HepG2 (cell line): Measurements from ENCODE around the gene ZNF503. TPM values are rescaled to one million over a fixed set of nuclear protein-coding genes. Genes with fewer than 3 reads are reported as not detected.

Experiments
- HES4 ChIP-seq: sonication (generic); formaldehyde crosslinking; IDR thresholded peaks from 2 replicates; pipeline ENCODE4 v1.9.0; 2021; ENCODE audit warnings: mild to moderate bottlenecking, missing genetic modification reagents, borderline replicate concordance
- KMT2B ChIP-seq: IDR thresholded peaks from 2 replicates; pipeline ENCODE4 v1.6.1; 2016; ENCODE audit warnings: missing genetic modification reagents, missing compliant biosample characterization
- NAIF1 ChIP-seq: sonication (generic); formaldehyde crosslinking; IDR thresholded peaks from 2 replicates; pipeline ENCODE4 v1.5.0; 2020; ENCODE audit warnings: mild to moderate bottlenecking, missing genetic modification reagents, borderline replicate concordance
- NFE2L2 ChIP-seq: fragments of 150-350 bp; IDR thresholded peaks from 2 replicates; pipeline ENCODE4 v1.6.1; 2014; ENCODE audit warnings: low read length
- RBFOX2 ChIP-seq: fragments of 200-400 bp; formaldehyde crosslinking; IDR thresholded peaks from 2 replicates; pipeline ENCODE4 v1.6.1; 2017; ENCODE audit warnings: low read depth, mild to moderate bottlenecking, low read length
- REL ChIP-seq: sonication (generic); formaldehyde crosslinking; conservative IDR thresholded peaks from 2 replicates; pipeline ENCODE4 v1.8.0; 2022; ENCODE audit warnings: mild to moderate bottlenecking, missing genetic modification reagents, moderate library complexity
- SATB2 ChIP-seq: sonication (generic); formaldehyde crosslinking; IDR thresholded peaks from 2 replicates; pipeline ENCODE4 v1.5.0; 2020; ENCODE audit warnings: missing genetic modification reagents
- TAF15 ChIP-seq: fragments of 200-400 bp; formaldehyde crosslinking; IDR thresholded peaks from one replicate; pipeline ENCODE4 v1.6.1; 2018; ENCODE audit warnings: mild to moderate bottlenecking, low read depth, low read length; ENCODE audit not compliant: poor library complexity, severe bottlenecking
- TBX2 ChIP-seq: sonication (generic); formaldehyde crosslinking; IDR thresholded peaks from 2 replicates; pipeline ENCODE4 v1.5.0; 2020; ENCODE audit warnings: missing genetic modification reagents, mild to moderate bottlenecking, borderline replicate concordance
- ZBTB38 ChIP-seq: sonication (generic); formaldehyde crosslinking; IDR thresholded peaks from 2 replicates; pipeline ENCODE4 v1.5.1; 2020; ENCODE audit warnings: mild to moderate bottlenecking, missing genetic modification reagents
- ZC3H13 ChIP-seq: sonication (generic); formaldehyde crosslinking; IDR thresholded peaks from 2 replicates; pipeline ENCODE4 v1.8.1; 2023; ENCODE audit warnings: mild to moderate bottlenecking, missing genetic modification reagents, moderate library complexity
- ZEB1 ChIP-seq: IDR thresholded peaks from 2 replicates; pipeline ENCODE4 v1.6.1; 2012; ENCODE audit warnings: mild to moderate bottlenecking, low read depth, inconsistent platforms; ENCODE audit not compliant: insufficient replicate concordance
- ZNF274 ChIP-seq: sonication (generic); formaldehyde crosslinking; IDR thresholded peaks from 2 replicates; pipeline ENCODE4 v1.5.1; 2020; ENCODE audit warnings: mild to moderate bottlenecking, missing genetic modification reagents
- ZNF296 ChIP-seq: sonication (generic); formaldehyde crosslinking; conservative IDR thresholded peaks from 2 replicates; pipeline ENCODE4 v1.5.0; 2020; ENCODE audit warnings: mild to moderate bottlenecking, missing genetic modification reagents
- ZNF530 ChIP-seq: sonication (generic); formaldehyde crosslinking; IDR thresholded peaks from 2 replicates; pipeline ENCODE4 v1.5.0; 2020; ENCODE audit warnings: low read depth, mild to moderate bottlenecking, missing genetic modification reagents
- ZNF646 ChIP-seq: sonication (generic); formaldehyde crosslinking; IDR thresholded peaks from 2 replicates; pipeline ENCODE4 v1.9.0; 2021; ENCODE audit warnings: mild to moderate bottlenecking, missing genetic modification reagents
- ZNF749 ChIP-seq: sonication (generic); formaldehyde crosslinking; IDR thresholded peaks from 2 replicates; pipeline ENCODE4 v1.8.0; 2022; ENCODE audit warnings: mild to moderate bottlenecking, missing genetic modification reagents, moderate library complexity, borderline replicate concordance
- ZNF839 ChIP-seq: sonication (generic); formaldehyde crosslinking; IDR thresholded peaks from 2 replicates; pipeline ENCODE4 v1.4.0; 2020; ENCODE audit warnings: missing genetic modification reagents, mild to moderate bottlenecking, borderline replicate concordance
- polyA plus RNA-seq, 8 experiments: library from polyadenylated mRNA; depleted of rRNA in 3 of 8; stranded (reverse) in 7 of 8; unstranded in 1 of 8; fragments of >200 nt; fragmentation: Illumina TruSeq in 4 of 8; extraction: Trizol in 4 of 8; gene quantifications; 2 replicates each; pipeline versions ENCODE4 v1.2.1 to v1.2.3, GENCODE V29; 2011 to 2016; ENCODE audit warnings: low read depth in 4 of 8, missing spikeins in 1 of 8, mixed read lengths in 1 of 8; ENCODE audit not compliant: insufficient read depth in 1 of 8
- total RNA-seq, 5 experiments: library from RNA; depleted of rRNA; stranded (reverse); fragments of >200 nt; fragmentation: Illumina TruSeq; extraction: Trizol; gene quantifications; 2 replicates each; pipeline ENCODE4 v1.2.3, GENCODE V29; 2016; ENCODE audit warnings: low read depth in 1 of 5
- TF ChIP-seq, protein P1 (sequence below): sonication (generic); formaldehyde crosslinking; IDR thresholded peaks from 2 replicates; pipeline ENCODE4 v1.4.0; 2020; ENCODE audit warnings: mild to moderate bottlenecking, missing genetic modification reagents
- TF ChIP-seq, protein P2 (sequence below): sonication (generic); formaldehyde crosslinking; IDR thresholded peaks from 2 replicates; pipeline ENCODE4 v1.4.0; 2020; ENCODE audit warnings: mild to moderate bottlenecking, missing genetic modification reagents, borderline replicate concordance

Gene ZNF503
- total and polyA plus RNA-seq, 2 of the 13 experiments (the other 11 are each of a cell fraction or from before 2014, with no cell fraction given): 2.7 to 8.3 TPM

- TF ChIP-seq TAF15: peak; percentile 2
- 0 out of 2 replicates have a peak, but pooled peaks have one; percentile 13 for TF ChIP-seq NAIF1 (CRISPR knock-in tag)
- peak; percentile 11; the same call in 1 of the 2 replicates for TF ChIP-seq ZNF274 (CRISPR knock-in tag)
- peak; percentile 82; the same call in 1 of the 2 replicates for TF ChIP-seq HES4 (CRISPR knock-in tag)
- TF ChIP-seq REL (CRISPR knock-in tag): 0 out of 2 replicates have a peak, but pooled peaks have one; percentile 65
- TF ChIP-seq ZNF749 (CRISPR knock-in tag): 0 out of 2 replicates have a peak, but pooled peaks have one; percentile 1
- TF ChIP-seq ZNF646: peak; percentile 60; the same call in 1 of the 2 replicates
- TF ChIP-seq, protein P1, sequence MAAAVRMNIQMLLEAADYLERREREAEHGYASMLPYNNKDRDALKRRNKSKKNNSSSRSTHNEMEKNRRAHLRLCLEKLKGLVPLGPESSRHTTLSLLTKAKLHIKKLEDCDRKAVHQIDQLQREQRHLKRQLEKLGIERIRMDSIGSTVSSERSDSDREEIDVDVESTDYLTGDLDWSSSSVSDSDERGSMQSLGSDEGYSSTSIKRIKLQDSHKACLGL (CRISPR knock-in tag): 0 out of 2 replicates have a peak, but pooled peaks have one; percentile 23
- TF ChIP-seq NFE2L2: no peak
- TF ChIP-seq ZNF530 (CRISPR knock-in tag): 0 out of 2 replicates have a peak, but pooled peaks have one; percentile 42
- 0 out of 2 replicates have a peak, but pooled peaks have one; percentile 0 for TF ChIP-seq SATB2 (CRISPR knock-in tag)
- TF ChIP-seq ZEB1: no peak
- peak; percentile 11; the same call in 1 of the 2 replicates for TF ChIP-seq ZBTB38 (CRISPR knock-in tag)
- TF ChIP-seq, protein P2, sequence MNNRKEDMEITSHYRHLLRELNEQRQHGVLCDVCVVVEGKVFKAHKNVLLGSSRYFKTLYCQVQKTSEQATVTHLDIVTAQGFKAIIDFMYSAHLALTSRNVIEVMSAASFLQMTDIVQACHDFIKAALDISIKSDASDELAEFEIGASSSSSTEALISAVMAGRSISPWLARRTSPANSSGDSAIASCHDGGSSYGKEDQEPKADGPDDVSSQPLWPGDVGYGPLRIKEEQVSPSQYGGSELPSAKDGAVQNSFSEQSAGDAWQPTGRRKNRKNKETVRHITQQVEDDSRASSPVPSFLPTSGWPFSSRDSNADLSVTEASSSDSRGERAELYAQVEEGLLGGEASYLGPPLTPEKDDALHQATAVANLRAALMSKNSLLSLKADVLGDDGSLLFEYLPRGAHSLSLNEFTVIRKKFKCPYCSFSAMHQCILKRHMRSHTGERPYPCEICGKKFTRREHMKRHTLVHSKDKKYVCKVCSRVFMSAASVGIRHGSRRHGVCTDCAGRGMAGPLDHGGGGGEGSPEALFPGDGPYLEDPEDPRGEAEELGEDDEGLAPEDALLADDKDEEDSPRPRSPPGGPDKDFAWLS (CRISPR knock-in tag): no peak
- TF ChIP-seq ZC3H13 (CRISPR knock-in tag): peak; percentile 77; the same call in 1 of the 2 replicates
- TF ChIP-seq RBFOX2: peak; percentile 87
- no peak for TF ChIP-seq KMT2B (CRISPR knock-in tag)
- TF ChIP-seq ZNF296 (CRISPR knock-in tag): 0 out of 2 replicates have a peak, but pooled peaks have one; percentile 34
- TF ChIP-seq ZNF839: peak; percentile 53; the same call in 1 of the 2 replicates
- TF ChIP-seq TBX2 (CRISPR knock-in tag): 0 out of 2 replicates have a peak, but pooled peaks have one; percentile 13
Observed at GRCh38 chr10:75403144-75403938, 1.8 kb upstream of the ZNF503 start (continued).
